DMS53 treated with DMSO at 0.1 percent for 48 hours (cell line): ENCODE data around the gene CDH13.

Experiments used
- DNase-seq: peaks from one replicate; lab custom pipeline; 2025; ENCODE audit not compliant: unreplicated experiment; lab: John Stamatoyannopoulos, UW

The CDH13 gene

GRCh38 chr16:82735673-82736091, 108.9 kb downstream of the CDH13 start:
- no peak for DNase-seq

- no peak for DNase-seq
These were observed 109.5 kb downstream of the CDH13 start for GRCh38 chr16:82736224-82736623.

- no peak for DNase-seq
These were observed 111.9 kb downstream of the CDH13 start for GRCh38 chr16:82738699-82739098.

GRCh38 chr16:82741073-82741615, 114.4 kb downstream of the CDH13 start:
- DNase-seq, result no peak

- DNase-seq, result no peak
These were observed 118.2 kb downstream of the CDH13 start for GRCh38 chr16:82744958-82745357.

GRCh38 chr16:82748026-82748425, 121.3 kb downstream of the CDH13 start:
- DNase-seq, result no peak

- no peak for DNase-seq
These were observed 123.3 kb downstream of the CDH13 start for GRCh38 chr16:82750068-82750467.

GRCh38 chr16:82751020-82751419, 124.3 kb downstream of the CDH13 start:
- DNase-seq, result no peak

- no peak for DNase-seq
These were observed 125.4 kb downstream of the CDH13 start for GRCh38 chr16:82752172-82752571.

GRCh38 chr16:82753821-82754220, 127.1 kb downstream of the CDH13 start:
- no peak for DNase-seq

- no peak for DNase-seq
These were observed 128.1 kb downstream of the CDH13 start for GRCh38 chr16:82754716-82755513.

- no peak for DNase-seq
These were observed 129.0 kb downstream of the CDH13 start for GRCh38 chr16:82755570-82756282.

- DNase-seq, result no peak
These were observed 129.5 kb downstream of the CDH13 start for GRCh38 chr16:82756283-82756599.

GRCh38 chr16:82758406-82758805, 131.6 kb downstream of the CDH13 start:
- no peak for DNase-seq

- no peak for DNase-seq
These were observed 132.1 kb downstream of the CDH13 start for GRCh38 chr16:82758904-82759303.

- DNase-seq, result no peak
These were observed 134.5 kb downstream of the CDH13 start for GRCh38 chr16:82761236-82761635.

GRCh38 chr16:82761858-82762257, 135.1 kb downstream of the CDH13 start:
- DNase-seq, result no peak

GRCh38 chr16:82763371-82763770, 136.6 kb downstream of the CDH13 start:
- DNase-seq, result no peak

- DNase-seq, result no peak
These were observed 140.4 kb downstream of the CDH13 start for GRCh38 chr16:82767198-82767597.

- no peak for DNase-seq
These were observed 141.0 kb downstream of the CDH13 start for GRCh38 chr16:82767808-82768207.

- DNase-seq, result no peak
These were observed 143.1 kb downstream of the CDH13 start for GRCh38 chr16:82769845-82770244.

- no peak for DNase-seq
These were observed 145.4 kb downstream of the CDH13 start for GRCh38 chr16:82772215-82772614.
